Mononuclear cell (primary cell): ENCODE data around the gene TXK. TPM values are rescaled to one million over a fixed set of nuclear protein-coding genes. Genes with fewer than 3 reads are reported as not detected.

ENCODE experiments used
- H3K27me3 ChIP-seq: 2 replicates; pipeline ENCODE4 v1.6.0; 2011; ENCODE audit warnings: low read length, control low read depth; ENCODE audit not compliant: insufficient read depth
- H3K4me1 ChIP-seq: 2 replicates; pipeline ENCODE4 v1.5.1; 2011; ENCODE audit warnings: mild to moderate bottlenecking, low read length, control low read depth; ENCODE audit not compliant: insufficient read depth
- H3K4me3 ChIP-seq: 2 replicates; pipeline ENCODE4 v1.5.1; 2011; ENCODE audit warnings: mild to moderate bottlenecking, low read length, moderate library complexity
- H3K9me3 ChIP-seq: 2 replicates; pipeline ENCODE4 v1.5.1; 2011; ENCODE audit warnings: low read depth, mild to moderate bottlenecking, control low read depth, low read length
- total RNA-seq: library from RNA; depleted of rRNA; stranded (reverse); fragments of >200 nt; gene quantifications from one replicate; pipeline ENCODE4 v1.2.3, GENCODE V29; 2012

Gene TXK
- total RNA-seq, 1 donor: 74.9 TPM

DNA sequence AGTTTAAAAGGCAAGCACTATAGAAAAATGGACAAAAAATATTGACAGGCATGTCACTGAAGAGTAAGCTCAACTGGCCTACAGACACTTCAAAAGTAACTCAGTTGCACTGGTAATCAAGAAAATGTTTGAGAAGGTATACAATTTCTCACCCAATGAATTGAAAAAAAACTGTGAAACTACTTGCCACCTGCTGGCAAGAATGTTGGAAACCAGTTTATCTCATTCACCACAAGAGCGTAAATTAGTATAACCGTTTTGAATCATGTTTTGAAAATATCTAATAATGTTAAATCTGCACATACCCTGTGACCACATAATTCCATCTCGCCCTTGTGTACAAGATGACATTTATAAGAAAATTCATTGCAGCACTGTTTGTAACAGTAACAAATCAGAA lies 31.7 kb downstream of the TXK start:
- peaks cover 3% of the 10 kb centered on the region for H3K4me1 ChIP-seq
- no peak overlapping the region for H3K4me3 ChIP-seq
- H3K27me3 ChIP-seq: no peaks in the 10 kb centered on the region
- H3K9me3 ChIP-seq: no peaks in the 10 kb centered on the region

DNA sequence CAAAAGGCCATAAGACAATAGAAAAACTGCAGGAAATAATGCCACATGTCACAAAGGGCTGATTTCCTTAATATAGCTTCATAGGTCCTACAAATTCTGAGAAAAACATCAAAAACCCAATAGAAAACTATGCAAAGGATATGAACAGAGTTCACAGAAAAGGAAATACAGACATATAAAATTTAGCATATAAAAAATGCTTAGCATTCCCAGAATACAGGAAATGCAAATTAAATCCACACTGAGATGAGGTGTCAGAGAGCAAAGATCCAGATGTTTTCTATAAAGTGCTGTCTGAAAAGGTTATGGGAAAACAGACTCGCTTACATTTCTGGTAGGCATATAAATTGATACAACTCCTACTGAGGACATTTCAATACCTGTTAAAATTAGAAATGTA lies 33.8 kb downstream of the TXK start:
- H3K4me1 ChIP-seq: peaks cover 3% of the 10 kb centered on the region
- no peaks in the 10 kb centered on the region for H3K9me3 ChIP-seq
- no peak overlapping the region for H3K4me3 ChIP-seq
- H3K27me3 ChIP-seq: no peaks in the 10 kb centered on the region

GRCh38 chr4:48095441-48095840 lies 38.6 kb downstream of the TXK start:
- H3K9me3 ChIP-seq: no peaks in the 10 kb centered on the region
- H3K4me1 ChIP-seq: no peaks in the 10 kb centered on the region
- no peaks in the 10 kb centered on the region for H3K27me3 ChIP-seq
- no peak overlapping the region for H3K4me3 ChIP-seq

DNA sequence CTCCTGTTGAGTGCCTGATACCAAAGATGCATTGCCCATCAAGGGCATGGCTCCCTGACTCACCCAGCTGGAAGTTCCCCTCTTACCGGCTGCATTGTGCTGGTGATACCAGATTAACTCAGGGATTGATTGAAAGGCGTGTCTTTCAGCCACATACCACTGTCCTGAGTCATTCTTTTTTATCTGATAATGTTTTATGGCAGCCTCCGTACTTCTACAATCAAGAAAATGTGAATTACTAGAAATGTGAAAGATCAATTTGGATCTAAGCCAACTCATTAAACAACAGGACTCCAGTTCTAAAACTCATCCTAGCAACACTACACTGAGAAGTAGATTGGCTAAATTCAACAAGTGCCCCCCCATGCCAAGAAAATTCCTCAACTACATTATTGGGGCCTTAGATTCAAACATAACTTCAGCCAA lies 40.0 kb downstream of the TXK start:
- no peaks in the 10 kb centered on the region for H3K9me3 ChIP-seq
- H3K4me1 ChIP-seq: no peaks in the 10 kb centered on the region
- no peak overlapping the region for H3K4me3 ChIP-seq
- H3K27me3 ChIP-seq: no peaks in the 10 kb centered on the region

- Histone ChIP-seq H3K4me1 (no peaks in the 10 kb centered on the region), H3K4me3 (no peak overlapping the region), H3K27me3 (no peaks in the 10 kb centered on the region), H3K9me3 (no peaks in the 10 kb centered on the region)
Measured at GRCh38 chr4:48090621-48091020, 43.4 kb downstream of the TXK start.

GRCh38 chr4:48085821-48086589 lies 48.0 kb downstream of the TXK start:
- no peaks in the 10 kb centered on the region for H3K9me3 ChIP-seq
- H3K4me3 ChIP-seq: no peak overlapping the region
- no peaks in the 10 kb centered on the region for H3K4me1 ChIP-seq

GRCh38 chr4:48082956-48083355 lies 51.1 kb downstream of the TXK start:
- no peaks in the 10 kb centered on the region for H3K9me3 ChIP-seq
- H3K4me3 ChIP-seq: no peak overlapping the region
- no peaks in the 10 kb centered on the region for H3K4me1 ChIP-seq
- H3K27me3 ChIP-seq: no peaks in the 10 kb centered on the region

More at GRCh38 chr4:48085821-48086589, 48.0 kb downstream of the TXK start:
- H3K27me3 ChIP-seq: no peaks in the 10 kb centered on the region

GRCh38 chr4:48081196-48081595 lies 52.9 kb downstream of the TXK start:
- no peaks in the 10 kb centered on the region for H3K27me3 ChIP-seq
- H3K4me3 ChIP-seq: no peak overlapping the region
- no peaks in the 10 kb centered on the region for H3K9me3 ChIP-seq
- no peaks in the 10 kb centered on the region for H3K4me1 ChIP-seq

- Histone ChIP-seq H3K4me3 (no peak overlapping the region), H3K9me3 (no peaks in the 10 kb centered on the region), H3K4me1 (no peaks in the 10 kb centered on the region), H3K27me3 (no peaks in the 10 kb centered on the region)
Measured at GRCh38 chr4:48079972-48080391, 54.1 kb downstream of the TXK start.

DNA sequence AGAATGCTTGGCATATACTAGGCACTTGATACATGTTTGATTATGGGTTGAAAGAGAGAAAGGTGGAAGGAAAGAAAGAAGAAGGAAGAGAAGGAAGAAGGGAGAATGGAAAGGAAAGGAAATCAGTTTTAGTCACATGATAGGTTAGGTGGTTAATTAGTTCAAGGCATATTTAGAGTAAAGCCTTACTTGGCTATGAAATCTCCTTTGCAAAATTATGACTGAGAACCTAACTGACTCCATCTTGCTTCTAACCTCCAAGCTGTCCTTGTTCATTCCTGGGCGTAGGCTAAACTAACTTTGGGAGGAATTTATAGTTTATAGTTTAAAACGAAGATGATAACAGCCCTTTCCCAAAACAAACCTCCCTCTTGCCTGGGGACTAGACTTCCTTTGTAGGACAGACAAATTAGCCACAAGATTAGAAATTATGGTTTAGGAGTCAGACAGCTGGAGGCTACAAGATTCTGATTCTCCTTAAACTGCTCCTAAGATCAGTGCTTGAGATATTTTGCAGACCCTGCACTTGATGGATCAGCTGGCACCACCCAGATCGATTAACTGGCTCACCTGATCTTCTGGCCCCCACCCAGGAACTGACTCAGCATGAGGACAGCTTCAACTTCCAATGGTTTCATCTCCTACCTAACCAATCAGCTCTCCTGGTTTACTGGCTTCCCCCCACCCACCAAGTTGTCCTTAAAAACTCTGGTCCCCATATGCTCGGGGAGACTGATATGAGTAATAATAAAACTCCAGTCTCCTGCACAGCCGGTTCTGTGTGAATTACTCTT lies 55.0 kb downstream of the TXK start:
- H3K27me3 ChIP-seq: no peaks in the 10 kb centered on the region
- no peaks in the 10 kb centered on the region for H3K4me1 ChIP-seq
- H3K9me3 ChIP-seq: no peaks in the 10 kb centered on the region
- no peak overlapping the region for H3K4me3 ChIP-seq

DNA sequence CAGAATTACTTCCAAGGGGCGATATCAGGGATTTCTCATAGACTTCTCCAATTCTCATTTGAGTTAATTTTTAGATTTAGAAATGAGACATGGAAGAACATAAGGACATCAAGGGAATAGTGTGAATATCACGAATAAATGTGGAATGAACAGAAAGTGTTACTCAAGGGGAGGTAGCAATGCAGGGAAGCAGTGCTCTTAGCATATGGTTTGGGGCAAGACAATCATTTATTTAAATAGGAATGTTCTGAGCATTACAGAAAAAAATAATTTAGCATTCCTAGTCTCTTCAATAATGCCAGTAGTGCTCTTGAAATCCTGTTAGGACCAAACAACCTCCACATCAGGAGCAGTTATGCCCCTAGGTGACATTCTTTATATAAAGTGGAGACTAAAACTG lies 55.6 kb downstream of the TXK start:
- no peaks in the 10 kb centered on the region for H3K9me3 ChIP-seq
- H3K4me1 ChIP-seq: no peaks in the 10 kb centered on the region
- H3K4me3 ChIP-seq: no peak overlapping the region
- no peaks in the 10 kb centered on the region for H3K27me3 ChIP-seq

DNA sequence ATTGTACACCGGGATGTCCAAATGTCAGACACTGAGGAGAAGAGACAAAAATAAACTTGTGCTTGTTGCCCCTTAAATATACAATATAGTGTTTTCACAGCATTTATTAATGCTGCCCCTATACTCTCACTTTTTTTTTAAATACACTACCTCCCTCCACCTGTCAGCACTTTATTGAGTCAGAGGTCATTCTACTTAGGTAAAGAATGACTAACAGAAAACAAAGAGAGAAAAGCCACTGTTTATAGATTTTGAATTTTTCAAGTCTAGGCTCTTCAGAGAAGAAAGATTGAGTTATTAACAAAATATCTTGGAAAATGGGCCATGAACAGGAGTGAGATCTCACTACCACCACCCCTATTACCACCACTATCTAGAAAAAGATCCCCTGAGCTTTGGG lies 59.4 kb downstream of the TXK start:
- H3K4me1 ChIP-seq: no peaks in the 10 kb centered on the region
- H3K27me3 ChIP-seq: no peaks in the 10 kb centered on the region
- no peak overlapping the region for H3K4me3 ChIP-seq
- no peaks in the 10 kb centered on the region for H3K9me3 ChIP-seq

- Histone ChIP-seq H3K27me3 (no peaks in the 10 kb centered on the region), H3K9me3 (no peaks in the 10 kb centered on the region), H3K4me1 (no peaks in the 10 kb centered on the region), H3K4me3 (no peak overlapping the region)
Measured at GRCh38 chr4:48073567-48074103, 60.4 kb downstream of the TXK start.

GRCh38 chr4:48071191-48071590 lies 62.9 kb downstream of the TXK start:
- no peaks in the 10 kb centered on the region for H3K4me1 ChIP-seq
- H3K9me3 ChIP-seq: no peaks in the 10 kb centered on the region
- H3K27me3 ChIP-seq: no peaks in the 10 kb centered on the region
- no peak overlapping the region for H3K4me3 ChIP-seq

DNA sequence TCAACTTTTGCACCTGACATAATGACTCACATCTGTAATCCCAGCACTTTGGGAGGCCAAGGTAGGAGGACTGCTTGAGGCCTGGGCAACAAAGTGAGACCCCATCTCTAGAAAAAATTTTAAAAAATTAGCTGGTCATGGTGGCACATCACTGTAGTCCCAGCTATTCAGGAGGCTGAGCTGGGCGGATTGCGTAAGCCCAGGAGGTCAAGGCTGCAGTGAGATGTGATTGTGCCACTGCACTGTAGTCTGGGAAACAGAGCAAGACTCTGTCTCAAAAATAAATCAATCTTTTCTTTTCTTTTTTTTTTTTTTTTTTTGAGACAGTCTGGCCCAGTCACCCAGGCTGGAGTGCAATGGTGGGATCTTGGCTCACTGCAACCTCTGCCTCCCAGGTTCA lies 65.0 kb downstream of the TXK start:
- no peak overlapping the region for H3K4me3 ChIP-seq
- H3K27me3 ChIP-seq: no peaks in the 10 kb centered on the region
- H3K4me1 ChIP-seq: no peaks in the 10 kb centered on the region
- H3K9me3 ChIP-seq: no peaks in the 10 kb centered on the region
